Caco-2 (cell line): ENCODE results near the gene AGRN. TPM values are rescaled to one million over a fixed set of nuclear protein-coding genes. Genes with fewer than 3 reads are reported as not detected.

Source experiments
- BruUV-seq: library from RNA; stranded (reverse); fragments of 400-500 nt; replicated peaks from 2 replicates; lab custom pipeline; 2021; lab: Mats Ljungman, UMichigan
- CTCF ChIA-PET: fragments of 300-600 bp; sonication (Branson Sonifier 250); formaldehyde crosslinking; loops from one replicate; lab custom pipeline; 2022; ENCODE audit warnings: antibody characterized with exemption; lab: Charles Lee
- POLR2A ChIA-PET: fragments of 300-600 bp; sonication (Branson Sonifier 250); formaldehyde crosslinking; loops from one replicate; lab custom pipeline; 2022; ENCODE audit warnings: antibody characterized with exemption; lab: Charles Lee
- DNase-seq, 2 experiments: peaks; one replicate each; pipeline versions ENCODE4 v3.0.0 to v3.0.0-alpha.2; 2020 to 2022
- H3K27me3 ChIP-seq: replicated peaks from 2 replicates; pipeline ENCODE4 v1.6.0; 2011; ENCODE audit warnings: low read length; ENCODE audit not compliant: control insufficient read depth, insufficient read depth
- H3K36me3 ChIP-seq: 2 replicates; pipeline ENCODE4 v1.5.1; 2011; ENCODE audit warnings: low read length; ENCODE audit not compliant: control insufficient read depth, insufficient read depth
- H3K4me1 ChIP-seq: fragments of 250-450 bp; sonication (Bioruptor Pico); 2 replicates; pipeline ENCODE4 v1.5.1; 2020; ENCODE audit warnings: mild to moderate bottlenecking
- H3K4me3 ChIP-seq: 2 replicates; pipeline ENCODE4 v1.5.1; 2011; ENCODE audit warnings: low read depth, mild to moderate bottlenecking, control low read depth, low read length
- H3K9me3 ChIP-seq: fragments of 250-450 bp; sonication (Bioruptor Pico); 2 replicates; pipeline ENCODE4 v1.5.1; 2020; ENCODE audit warnings: mild to moderate bottlenecking, moderate library complexity
- H3K27ac Mint-ChIP-seq: one replicate; pipeline ENCODE4 v1.8.0; 2022; ENCODE audit warnings: mixed read lengths; ENCODE audit not compliant: unreplicated experiment
- H3K27me3 Mint-ChIP-seq: one replicate; pipeline ENCODE4 v1.8.0; 2022; ENCODE audit warnings: mixed read lengths; ENCODE audit not compliant: insufficient read depth, unreplicated experiment
- H3K36me3 Mint-ChIP-seq: one replicate; pipeline ENCODE4 v1.8.0; 2022; ENCODE audit warnings: mild to moderate bottlenecking, mixed read lengths; ENCODE audit not compliant: insufficient read depth, unreplicated experiment
- H3K4me1 Mint-ChIP-seq: one replicate; pipeline ENCODE4 v1.8.0; 2022; ENCODE audit warnings: low read depth, mixed read lengths; ENCODE audit not compliant: unreplicated experiment
- H3K4me3 Mint-ChIP-seq: one replicate; pipeline ENCODE4 v1.8.0; 2022; ENCODE audit warnings: mild to moderate bottlenecking, moderate library complexity, mixed read lengths; ENCODE audit not compliant: unreplicated experiment
- H3K9me3 Mint-ChIP-seq: one replicate; pipeline ENCODE4 v1.8.0; 2022; ENCODE audit warnings: mixed read lengths; ENCODE audit not compliant: unreplicated experiment
- CTCF ChIP-seq, 2 experiments: fragments of 200-600 bp in 1 of 2; IDR thresholded peaks; 1 replicate in 1 of 2; 2 replicates in 1 of 2; pipeline versions ENCODE4 v1.5.1 to v1.8.0; 2011 to 2022; ENCODE audit warnings: antibody characterized with exemption in 1 of 2, control low read depth in 1 of 2, inconsistent platforms in 1 of 2, low read depth in 1 of 2, low read length in 1 of 2, mild to moderate bottlenecking in 1 of 2, moderate library complexity in 1 of 2; ENCODE audit not compliant: insufficient read depth in 1 of 2, severe bottlenecking in 1 of 2, unreplicated experiment in 1 of 2
- intact Hi-C: fragments of 100-400 bp; cut with micrococcal nuclease; formaldehyde crosslinking; loops from one replicate; pipeline ENCODE4 v1.10.0; 2022; ENCODE audit not compliant: unreplicated experiment
- total RNA-seq: library from RNA; stranded (reverse); gene quantifications from 2 replicates; pipeline ENCODE4 v1.2.3, GENCODE V29; 2022

Gene AGRN
- total RNA-seq, 1 experiment from 2014 or later, result 176 TPM

GRCh38 chr1:980602-981395 is 39.1 kb upstream of the AGRN start:
- intact Hi-C loops, result loop anchor here (5.0 kb wide), 1 partner anchor 82 kb away; no protein-coding TSS in a partner anchor
- POLR2A ChIA-PET, result no interaction called here
- BruUV-seq, result no TSS peak
- H3K9me3 ChIP-seq, result no peaks in the 10 kb centered on the region
- H3K4me3 ChIP-seq, result no peak overlapping the region
- CTCF ChIA-PET, result no interaction called here
- no peak overlapping the region for H3K4me3 Mint-ChIP-seq
- no peaks in the 10 kb centered on the region for H3K27me3 Mint-ChIP-seq
- no peak for DNase-seq
- H3K4me1 ChIP-seq, result peaks cover under 1% of the 10 kb centered on the region; the same call in 1 of the 2 replicates
- peaks cover 6% of the 10 kb centered on the region for H3K4me1 Mint-ChIP-seq
- no peak overlapping the region for H3K27ac Mint-ChIP-seq
- no peak for TF ChIP-seq CTCF (IDR thresholded peaks at IDR 0.05; ENCODE audit: insufficient read depth in 1 of 2, low read depth in 1 of 2, low read length in 1 of 2, severe bottlenecking in 1 of 2, unreplicated experiment in 1 of 2)
- no peaks in the 10 kb centered on the region for H3K9me3 Mint-ChIP-seq
- no peaks in the 10 kb centered on the region for H3K27me3 ChIP-seq
- peaks cover 9% of the 10 kb centered on the region for H3K36me3 Mint-ChIP-seq
- H3K36me3 ChIP-seq, result no peaks in the 10 kb centered on the region

- POLR2A ChIA-PET, result interaction anchor here (0.9 kb wide), 1 partner anchor 19 kb away, joined by 3 read pairs; no protein-coding TSS in a partner anchor
- BruUV-seq, result no TSS peak
- no peak for TF ChIP-seq CTCF (IDR thresholded peaks at IDR 0.05; ENCODE audit: insufficient read depth in 1 of 2, low read depth in 1 of 2, low read length in 1 of 2, severe bottlenecking in 1 of 2, unreplicated experiment in 1 of 2)
- no peaks in the 10 kb centered on the region for H3K36me3 ChIP-seq
- CTCF ChIA-PET, result no interaction called here
- Mint-ChIP-seq H3K27me3 (no peaks in the 10 kb centered on the region), H3K4me3 (no peak overlapping the region), H3K36me3 (peaks cover 9% of the 10 kb centered on the region), H3K4me1 (peaks cover 6% of the 10 kb centered on the region), H3K9me3 (no peaks in the 10 kb centered on the region), H3K27ac (no peak overlapping the region)
- no peaks in the 10 kb centered on the region for H3K27me3 ChIP-seq
- DNase-seq, result no peak
- intact Hi-C loops, result loop anchor here (5.0 kb wide), 1 partner anchor 81 kb away; no protein-coding TSS in a partner anchor
- H3K9me3 ChIP-seq, result no peaks in the 10 kb centered on the region
- no peaks in the 10 kb centered on the region for H3K4me1 ChIP-seq
- no peak overlapping the region for H3K4me3 ChIP-seq
Observed at GRCh38 chr1:981491-981954, 38.4 kb upstream of the AGRN start.

- TF ChIP-seq CTCF (IDR thresholded peaks at IDR 0.05; ENCODE audit: insufficient read depth in 1 of 2, low read depth in 1 of 2, low read length in 1 of 2, severe bottlenecking in 1 of 2, unreplicated experiment in 1 of 2), result no peak
- CTCF ChIA-PET, result interaction anchor here (1.5 kb wide), 1 partner anchor 82 kb away, joined by 5 read pairs; no protein-coding TSS in a partner anchor
Observed at GRCh38 chr1:981955-982558, 37.9 kb upstream of the AGRN start, which contains the start of gene PERM1. Gene PERM1 (minus strand): TSS chr1:982093. CDS start chr1:981029, 1,064 bp downstream.

More at GRCh38 chr1:981955-982558, 37.9 kb upstream of the AGRN start, which contains the start of gene PERM1:
- Histone ChIP-seq H3K4me1 (no peaks in the 10 kb centered on the region), H3K36me3 (no peaks in the 10 kb centered on the region), H3K9me3 (no peaks in the 10 kb centered on the region), H3K4me3 (no peak within 1 kb of the TSS), H3K27me3 (no peaks in the 10 kb centered on the region)
- no peak within 1 kb of the TSS for H3K27ac Mint-ChIP-seq
- H3K4me3 Mint-ChIP-seq, result no peak within 1 kb of the TSS
- POLR2A ChIA-PET, result interaction anchor here (0.9 kb wide), 1 partner anchor 18 kb away, joined by 3 read pairs; no protein-coding TSS in a partner anchor
- peaks cover 9% of the 10 kb centered on the region for H3K36me3 Mint-ChIP-seq
- peaks cover 6% of the 10 kb centered on the region for H3K4me1 Mint-ChIP-seq
- no peaks in the 10 kb centered on the region for H3K27me3 Mint-ChIP-seq
- no TSS peak for BruUV-seq
- intact Hi-C loops, result loop anchor here (5.0 kb wide), 1 partner anchor 80 kb away; no protein-coding TSS in a partner anchor
- H3K9me3 Mint-ChIP-seq, result no peaks in the 10 kb centered on the region
- no peak for DNase-seq
